GM04503 (cell line): ENCODE results near the gene MKRN1.
"Not testable (repeated sequence)": the region's sequence is repeated elsewhere in the genome, so short reads cannot be mapped to it uniquely, and the experiment has no call there.

ENCODE experiments used
- DNase-seq: peaks from one replicate; pipeline ENCODE4 v3.0.0-alpha.2; 2012; ENCODE audit warnings: low read depth

MKRN1 gene

DNA sequence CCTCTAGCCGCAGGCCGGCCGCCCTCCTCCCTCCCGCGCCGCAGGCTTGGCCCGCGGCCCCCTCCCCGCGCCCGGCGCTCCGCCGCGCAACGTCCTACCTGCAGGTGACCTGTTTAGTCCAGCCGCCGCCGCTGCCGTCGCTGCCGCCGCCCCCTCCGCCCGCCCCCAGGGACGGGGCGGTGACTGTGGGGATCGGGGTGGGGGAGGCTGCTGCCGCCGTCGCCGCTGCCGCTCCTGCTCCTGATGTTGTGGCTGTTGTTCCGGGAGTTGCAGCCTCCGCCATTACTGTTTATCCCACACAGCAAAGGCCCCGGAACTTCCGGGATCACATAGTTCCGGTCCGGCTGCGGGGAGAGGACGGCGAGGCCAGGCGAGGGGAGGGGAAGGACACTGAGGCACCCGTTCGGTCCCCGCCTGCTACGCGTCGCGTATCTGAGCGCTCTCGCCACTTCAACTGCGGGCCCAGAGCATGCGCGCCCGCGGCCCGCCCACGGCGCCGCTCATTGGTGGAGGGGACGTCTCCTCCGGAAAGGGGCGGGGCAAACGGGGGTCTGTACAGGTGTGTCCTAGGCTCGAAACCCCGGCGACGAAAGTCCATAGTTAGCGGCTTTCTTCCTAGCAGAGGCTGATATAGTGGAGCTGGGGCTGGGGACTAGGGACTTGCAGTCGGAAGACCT lies at the start of gene MKRN1:
MKRN1 (minus strand) TSS at position 444 of the 677 bp plus-strand sequence; CDS start at position 283, 161 bp downstream.
- DNase-seq: peak; percentile 63

DNA sequence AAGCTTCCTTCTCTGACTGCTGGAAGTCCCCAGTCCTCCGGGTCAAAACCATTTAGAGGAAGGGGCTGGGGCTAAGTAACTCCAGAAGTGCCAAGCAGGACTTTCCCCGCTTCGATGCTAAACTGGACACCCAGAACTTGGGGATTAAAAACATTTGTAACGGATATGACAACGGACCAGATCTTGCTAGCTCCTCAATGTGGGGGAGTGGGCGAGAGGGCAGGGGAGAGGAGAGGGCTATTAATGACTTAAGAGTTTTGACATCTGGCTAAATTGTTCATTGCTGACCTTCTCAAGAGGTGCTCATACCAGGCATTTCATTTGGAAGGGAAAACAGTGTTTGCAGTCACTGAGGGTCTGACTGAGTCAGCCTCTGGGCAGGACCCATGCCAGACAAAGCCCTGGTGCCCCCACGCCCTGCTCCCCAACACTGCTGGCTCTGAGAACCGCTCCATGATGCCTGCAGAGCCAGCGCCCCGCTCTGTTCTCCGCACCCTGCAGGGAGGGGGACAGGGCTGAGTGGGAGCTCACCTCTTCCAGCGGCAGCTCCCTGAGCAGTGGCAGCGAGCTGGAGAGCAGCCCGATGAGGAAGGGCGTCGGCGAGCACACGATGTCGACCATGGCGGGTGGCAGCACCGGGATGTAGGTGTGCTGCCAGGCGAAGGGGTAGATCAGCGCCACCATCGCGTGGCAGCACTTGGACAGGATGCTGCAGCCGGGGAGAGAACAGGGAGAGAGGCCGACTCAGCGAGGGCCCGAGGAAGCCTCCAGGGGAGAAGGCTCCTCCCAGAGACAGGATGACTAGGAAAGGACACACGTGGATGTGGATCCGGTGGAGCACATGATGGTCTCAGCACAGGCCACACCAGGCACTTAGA lies 47.7 kb upstream of the MKRN1 start:
- no peak for DNase-seq

GRCh38 chr7:140526214-140526613 lies 46.9 kb upstream of the MKRN1 start:
- DNase-seq: no peak

DNA sequence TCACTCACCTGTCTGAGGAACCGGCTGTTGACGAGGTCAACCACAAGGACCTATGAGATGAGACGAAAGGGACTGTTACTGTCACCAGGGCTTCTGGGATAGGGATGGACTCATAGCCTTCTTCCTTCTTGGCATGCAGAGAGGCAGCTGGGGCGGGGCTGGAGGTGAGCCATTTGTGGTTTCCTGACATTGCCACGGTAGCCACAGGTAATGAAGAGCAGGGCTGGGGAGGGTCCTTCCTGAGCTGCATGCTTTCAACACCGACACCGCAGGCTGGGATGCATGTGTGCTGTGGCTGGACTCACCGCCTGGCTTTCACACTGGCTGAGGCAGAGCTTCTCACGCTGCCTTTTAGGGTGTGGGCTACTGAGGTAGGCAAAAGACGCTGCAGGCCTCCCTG lies 46.4 kb upstream of the MKRN1 start:
- no peak for DNase-seq

DNA sequence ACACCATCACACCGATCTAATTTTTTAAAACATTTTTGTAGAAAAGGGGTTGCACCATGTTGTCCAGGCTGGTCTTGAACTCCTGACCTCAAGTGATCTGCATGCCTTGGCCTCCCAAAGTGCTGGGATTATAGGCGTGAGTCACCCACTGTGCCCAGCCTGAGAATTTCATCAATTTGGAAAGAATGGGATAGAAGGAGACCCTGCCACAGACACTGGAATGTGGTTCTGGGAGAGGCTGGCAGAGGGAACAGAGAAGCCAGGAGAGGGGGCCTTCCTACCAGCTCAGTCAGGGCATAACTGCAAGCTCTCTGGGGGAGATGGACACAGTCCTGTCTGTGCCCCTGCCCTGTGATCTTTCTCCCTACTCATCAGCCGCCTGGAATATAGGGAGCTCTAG lies 42.1 kb upstream of the MKRN1 start:
- no peak for DNase-seq

DNA sequence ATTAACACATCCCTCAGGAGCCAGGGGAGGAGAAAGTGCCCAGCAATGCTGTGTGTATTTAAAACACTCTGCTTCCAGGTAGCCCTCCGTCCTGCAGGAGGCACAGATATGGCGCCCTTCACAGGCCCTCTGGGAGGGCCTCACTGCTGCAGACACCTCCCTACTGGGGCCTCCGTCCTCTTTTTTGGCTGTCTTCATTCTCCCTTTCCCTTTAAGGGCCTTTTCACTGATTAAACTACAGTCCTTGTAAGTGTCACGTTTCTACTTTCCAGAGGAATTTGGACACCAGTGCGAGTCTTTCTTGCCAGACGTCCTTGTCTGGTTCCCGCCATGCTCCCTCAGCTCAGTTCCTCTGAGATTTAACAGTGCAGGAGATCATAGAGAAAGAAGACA lies 39.7 kb upstream of the MKRN1 start:
- DNase-seq: no peak

- DNase-seq: no peak
Observed at GRCh38 chr7:140518370-140519006, 39.2 kb upstream of the MKRN1 start.

- DNase-seq: peak; percentile 53
Observed at GRCh38 chr7:140517546-140518369, 38.5 kb upstream of the MKRN1 start.

DNA sequence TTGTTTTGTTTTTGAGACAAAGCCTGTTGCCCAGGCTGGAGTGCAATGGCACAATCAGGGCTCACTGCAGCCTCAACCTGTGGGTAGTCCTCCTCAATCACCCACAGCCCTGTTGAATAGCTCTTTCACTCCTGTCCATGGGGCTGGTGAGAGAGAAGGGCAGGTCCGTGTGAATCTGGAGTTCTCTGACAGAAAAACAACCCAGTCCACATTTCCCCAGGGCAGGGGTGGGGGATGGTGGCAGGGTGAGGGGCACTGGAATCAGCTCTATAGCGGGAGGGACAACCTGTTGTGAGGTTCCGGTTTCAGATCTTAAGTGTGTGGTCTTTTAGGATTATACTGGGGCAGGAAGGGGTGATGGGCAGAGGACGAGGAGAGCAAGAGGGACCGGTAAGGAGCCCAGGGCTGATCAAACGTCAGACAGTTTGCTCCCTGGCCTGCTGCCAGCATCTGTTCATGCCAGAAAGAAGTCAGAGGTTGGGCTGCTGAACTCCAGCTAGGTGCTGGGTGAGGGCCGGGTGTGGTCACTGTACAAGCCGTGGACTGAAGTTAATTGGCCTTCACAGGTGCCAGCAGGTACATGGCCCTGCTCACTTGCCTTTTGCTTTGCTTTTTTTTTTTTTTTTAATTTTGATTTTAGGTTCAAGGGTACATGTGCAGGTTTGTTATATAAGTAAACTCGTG lies 33.2 kb upstream of the MKRN1 start:
- DNase-seq: no peak

DNA sequence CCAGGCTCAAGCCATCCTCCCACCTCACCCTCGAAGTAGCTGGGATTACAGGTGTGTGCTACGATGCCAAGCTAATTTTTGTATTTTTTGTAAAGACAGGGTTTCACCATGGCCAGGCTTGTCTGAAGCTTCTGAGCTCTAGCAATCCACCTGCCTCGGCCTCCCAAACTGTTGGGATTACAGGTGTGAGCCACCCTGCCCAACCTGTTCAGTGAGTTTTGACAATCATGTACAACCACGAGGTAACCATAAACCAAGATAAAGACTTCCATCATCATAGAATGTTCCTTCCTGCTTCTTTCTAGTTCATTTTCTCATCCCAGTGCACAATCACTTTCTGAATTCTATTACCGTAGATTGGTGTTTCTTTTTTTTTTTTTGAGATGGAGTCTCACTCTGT lies 30.5 kb upstream of the MKRN1 start:
- DNase-seq: no peak

- not testable (repeated sequence) for DNase-seq
Observed at GRCh38 chr7:140507556-140507955, 28.3 kb upstream of the MKRN1 start.

DNA sequence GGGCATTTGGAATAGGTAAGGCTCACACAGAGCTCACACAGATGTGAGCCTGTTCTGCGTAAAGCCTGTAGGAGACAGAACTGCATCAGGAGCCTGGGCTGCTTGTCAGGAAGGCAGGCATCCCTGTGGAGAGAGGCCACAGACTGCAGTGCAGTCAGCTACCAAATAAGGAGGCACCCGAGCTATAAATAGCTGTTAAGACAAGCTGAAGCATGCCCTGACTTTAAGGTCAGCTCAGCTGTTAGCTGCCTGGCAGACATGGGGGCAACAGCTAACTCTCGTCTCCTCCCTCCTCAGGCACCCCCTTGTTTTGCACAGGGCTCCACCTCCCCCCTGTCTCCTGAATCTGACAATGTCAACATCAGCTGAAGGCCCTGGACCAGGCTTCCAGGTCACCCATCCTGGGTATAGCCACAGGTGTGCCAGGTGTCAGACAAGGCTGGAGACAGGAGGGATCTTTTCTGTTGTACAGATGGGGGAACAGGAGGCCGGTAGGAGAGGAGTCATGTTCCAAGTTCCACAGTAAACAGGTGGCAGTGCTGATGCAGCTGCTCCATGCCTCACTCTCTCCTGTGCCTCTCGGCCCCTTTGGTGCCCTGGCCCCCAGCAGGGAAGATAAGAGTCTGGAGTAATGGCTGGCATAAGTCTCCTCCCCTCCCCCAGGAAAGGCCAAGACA lies 27.6 kb upstream of the MKRN1 start:
- DNase-seq: peak; percentile 22

- no peak for DNase-seq
Observed at GRCh38 chr7:140501966-140502365, 22.7 kb upstream of the MKRN1 start.

DNA sequence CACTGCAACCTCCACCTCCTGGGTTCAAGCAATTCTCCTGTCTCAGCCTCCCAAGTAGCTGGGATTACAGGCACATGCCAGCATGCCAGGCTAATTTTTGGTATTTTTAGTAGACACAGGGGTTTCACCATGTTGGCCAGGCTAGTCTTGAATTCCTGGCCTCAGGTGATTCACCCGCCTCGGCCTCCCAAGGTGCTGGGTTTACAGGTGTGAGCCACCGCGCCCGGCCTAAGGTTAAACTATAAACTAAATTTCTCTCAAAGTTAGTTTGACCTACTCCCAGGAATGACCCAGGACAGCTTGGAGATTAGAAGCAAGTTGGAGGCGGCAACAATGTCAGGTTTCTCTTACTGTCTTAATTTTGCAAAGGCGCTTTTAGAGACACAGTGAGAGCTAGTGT lies 18.5 kb upstream of the MKRN1 start:
- DNase-seq: not testable (repeated sequence)

- DNase-seq: no peak
Observed at GRCh38 chr7:140497241-140497769, 18.0 kb upstream of the MKRN1 start.

- DNase-seq: no peak
Observed at GRCh38 chr7:140495514-140496097, 16.3 kb upstream of the MKRN1 start.

DNA sequence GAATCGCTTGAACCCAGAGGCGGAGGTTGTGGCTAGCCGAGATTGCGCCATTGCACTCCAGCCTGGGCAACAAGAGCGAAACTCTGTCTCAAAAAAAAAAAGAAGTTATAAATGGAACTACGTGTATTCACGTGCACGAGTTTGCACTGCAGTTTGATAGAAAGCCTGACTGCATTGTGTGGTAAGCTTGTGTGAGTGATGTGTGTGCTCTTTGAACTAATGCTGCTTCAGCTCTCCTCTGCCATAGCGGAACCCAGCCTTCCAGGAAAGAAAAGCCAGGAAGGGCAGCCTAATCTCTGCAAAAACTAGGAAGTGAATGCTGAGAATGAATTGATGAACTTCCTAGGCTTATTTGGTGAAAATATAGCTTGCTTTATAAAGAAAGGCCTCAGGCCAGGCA lies 15.6 kb upstream of the MKRN1 start:
- DNase-seq: no peak

- DNase-seq: no peak
Observed at GRCh38 chr7:140489026-140489359, 9.7 kb upstream of the MKRN1 start.

GRCh38 chr7:140485500-140486265 lies 6.4 kb upstream of the MKRN1 start:
- no peak for DNase-seq
